Suprapubic skin (tissue), 4 donors: ENCODE measurements around the gene KCNE2.

Experiments
- CTCF ChIP-seq, 2 donors: fragments of 200-600 bp in 1 of 2; fragments of 450-650 bp in 1 of 2; sonication (generic) in 1 of 2; IDR thresholded peaks; one replicate each; pipeline ENCODE4 v1.5.1; 2016 to 2019; ENCODE audit warnings: antibody characterized with exemption in 2 of 2, mild to moderate bottlenecking in 1 of 2, moderate library complexity in 1 of 2
- POLR2A ChIP-seq, 2 donors: fragments of 450-650 bp; IDR thresholded peaks; one replicate each; pipeline ENCODE4 v1.6.1; 2017; ENCODE audit warnings: antibody characterized with exemption in 2 of 2, mild to moderate bottlenecking in 2 of 2, moderate library complexity in 2 of 2
- POLR2AphosphoS5 ChIP-seq, 3 donors: sonication (generic); formaldehyde crosslinking; IDR thresholded peaks; one replicate each; pipeline ENCODE4 v1.6.1; 2017; ENCODE audit warnings: antibody characterized with exemption in 3 of 3

GRCh38 chr21:34360488-34361241 is 3.1 kb upstream of the KCNE2 start:
- no peak for TF ChIP-seq CTCF (IDR thresholded peaks at IDR 0.05)
- no peak for TF ChIP-seq POLR2A (IDR thresholded peaks at IDR 0.05)
- TF ChIP-seq POLR2AphosphoS5 (IDR thresholded peaks at IDR 0.05): no peak
